Measurements from ENCODE around the gene PDZD4.

The PDZD4 gene

GRCh38 chrX:153871946-153872878 is 41.9 kb upstream of the PDZD4 start:
- peaks cover 2% of the 10 kb centered on the region for H3K4me1 ChIP-seq (ENCODE audit: control insufficient read depth, insufficient read depth, low read length)
- H3K9ac ChIP-seq (ENCODE audit: low read depth, low read length): no peak overlapping the region
- peaks cover 12% of the 10 kb centered on the region for H3K36me3 ChIP-seq (ENCODE audit: control insufficient read depth, insufficient read depth, low read length)
- H3K27me3 ChIP-seq (ENCODE audit: control insufficient read depth, insufficient read depth, low read length): no peaks in the 10 kb centered on the region
- no peak overlapping the region for H3K4me3 ChIP-seq (ENCODE audit: low read depth, low read length)
- no peaks in the 10 kb centered on the region for H3K9me3 ChIP-seq (ENCODE audit: control insufficient read depth, insufficient read depth, low read length)

- Histone ChIP-seq H3K9ac (ENCODE audit: low read depth, low read length) (no peak overlapping the region), H3K9me3 (ENCODE audit: control insufficient read depth, insufficient read depth, low read length) (no peaks in the 10 kb centered on the region), H3K27me3 (ENCODE audit: control insufficient read depth, insufficient read depth, low read length) (no peaks in the 10 kb centered on the region), H3K4me3 (ENCODE audit: low read depth, low read length) (no peak overlapping the region), H3K36me3 (ENCODE audit: control insufficient read depth, insufficient read depth, low read length) (peaks cover 17% of the 10 kb centered on the region), H3K4me1 (ENCODE audit: control insufficient read depth, insufficient read depth, low read length) (peaks cover 2% of the 10 kb centered on the region)
These were observed 41.1 kb upstream of the PDZD4 start for GRCh38 chrX:153871451-153871850.

GRCh38 chrX:153870791-153871360 is 40.5 kb upstream of the PDZD4 start:
- Histone ChIP-seq H3K9me3 (ENCODE audit: control insufficient read depth, insufficient read depth, low read length) (no peaks in the 10 kb centered on the region), H3K27me3 (ENCODE audit: control insufficient read depth, insufficient read depth, low read length) (no peaks in the 10 kb centered on the region), H3K4me3 (ENCODE audit: low read depth, low read length) (no peak overlapping the region), H3K36me3 (ENCODE audit: control insufficient read depth, insufficient read depth, low read length) (peaks cover 17% of the 10 kb centered on the region), H3K9ac (ENCODE audit: low read depth, low read length) (no peak overlapping the region), H3K4me1 (ENCODE audit: control insufficient read depth, insufficient read depth, low read length) (no peaks in the 10 kb centered on the region)

DNA sequence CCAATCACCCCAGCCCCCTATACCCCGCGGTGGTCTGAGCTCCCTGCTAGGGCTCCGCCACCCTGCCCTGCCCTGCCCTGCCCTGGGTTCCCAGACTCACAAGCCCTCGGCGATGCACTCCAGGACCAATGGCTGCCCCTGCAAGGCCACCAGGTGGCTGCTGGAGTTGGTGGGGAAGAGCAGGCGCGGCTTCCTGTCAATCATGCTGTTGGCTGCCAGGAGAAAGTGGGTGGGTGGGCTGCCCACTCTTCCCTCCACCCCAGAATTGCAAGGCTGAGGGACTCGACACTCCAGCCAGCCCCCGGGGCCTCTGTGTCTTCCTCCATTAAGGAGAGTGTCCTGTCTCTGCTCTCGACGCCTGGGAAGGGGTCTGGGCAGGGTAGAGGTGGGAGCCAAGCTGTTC is 39.9 kb upstream of the PDZD4 start:
- Histone ChIP-seq H3K4me3 (ENCODE audit: low read depth, low read length) (no peak overlapping the region), H3K9ac (ENCODE audit: low read depth, low read length) (no peak overlapping the region), H3K4me1 (ENCODE audit: control insufficient read depth, insufficient read depth, low read length) (no peaks in the 10 kb centered on the region), H3K9me3 (ENCODE audit: control insufficient read depth, insufficient read depth, low read length) (no peaks in the 10 kb centered on the region), H3K36me3 (ENCODE audit: control insufficient read depth, insufficient read depth, low read length) (peaks cover 17% of the 10 kb centered on the region), H3K27me3 (ENCODE audit: control insufficient read depth, insufficient read depth, low read length) (no peaks in the 10 kb centered on the region)

DNA sequence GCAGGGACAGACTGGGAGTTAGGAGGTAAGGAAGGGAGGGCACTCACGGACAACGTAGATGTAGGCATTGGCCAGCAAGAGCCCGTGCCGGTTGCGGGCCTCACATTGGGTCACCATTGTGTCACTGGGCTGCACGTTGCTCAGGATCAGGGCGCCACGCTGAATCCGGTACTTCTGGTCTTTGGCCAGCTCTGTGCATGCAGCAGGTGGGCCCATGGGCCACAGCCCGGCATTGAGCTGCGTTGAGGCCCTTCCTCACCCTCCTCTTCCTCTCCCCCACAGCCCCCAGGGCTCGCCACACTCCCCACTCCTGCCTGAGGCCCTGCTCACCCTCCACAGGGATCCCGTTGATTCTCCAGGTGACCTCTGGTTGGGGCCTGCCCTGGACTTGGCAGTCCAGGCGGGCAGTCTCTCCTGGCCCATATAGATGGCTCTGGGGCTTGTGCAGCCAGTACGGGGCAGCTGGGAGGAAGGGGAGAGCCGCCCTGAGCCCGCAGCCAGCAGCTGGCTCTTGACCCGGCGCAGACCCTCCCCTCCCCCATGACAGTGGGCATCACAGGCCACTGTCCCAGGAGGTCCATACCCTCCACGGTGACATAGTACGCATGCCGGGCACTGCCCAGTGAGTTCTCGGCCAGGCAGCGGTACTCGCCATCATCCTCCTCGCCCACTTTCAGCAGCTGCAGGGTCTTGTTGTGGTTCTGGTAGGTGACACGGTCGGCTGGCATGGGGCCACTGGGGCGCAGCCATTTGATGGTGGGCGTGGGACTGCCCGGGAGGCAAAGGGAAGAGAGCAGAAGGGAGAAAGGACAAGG is 39.3 kb upstream of the PDZD4 start:
- Histone ChIP-seq H3K9me3 (ENCODE audit: control insufficient read depth, insufficient read depth, low read length) (no peaks in the 10 kb centered on the region), H3K9ac (ENCODE audit: low read depth, low read length) (no peak overlapping the region), H3K4me3 (ENCODE audit: low read depth, low read length) (no peak overlapping the region), H3K27me3 (ENCODE audit: control insufficient read depth, insufficient read depth, low read length) (no peaks in the 10 kb centered on the region), H3K4me1 (ENCODE audit: control insufficient read depth, insufficient read depth, low read length) (no peaks in the 10 kb centered on the region), H3K36me3 (ENCODE audit: control insufficient read depth, insufficient read depth, low read length) (peaks cover 19% of the 10 kb centered on the region)

GRCh38 chrX:153868576-153869472 is 38.5 kb upstream of the PDZD4 start:
- no peak overlapping the region for H3K9ac ChIP-seq (ENCODE audit: low read depth, low read length)
- H3K27me3 ChIP-seq (ENCODE audit: control insufficient read depth, insufficient read depth, low read length): no peaks in the 10 kb centered on the region
- no peaks in the 10 kb centered on the region for H3K9me3 ChIP-seq (ENCODE audit: control insufficient read depth, insufficient read depth, low read length)
- H3K36me3 ChIP-seq (ENCODE audit: control insufficient read depth, insufficient read depth, low read length): peaks cover 24% of the 10 kb centered on the region
- H3K4me3 ChIP-seq (ENCODE audit: low read depth, low read length): no peak overlapping the region
- no peaks in the 10 kb centered on the region for H3K4me1 ChIP-seq (ENCODE audit: control insufficient read depth, insufficient read depth, low read length)

GRCh38 chrX:153867671-153868070 is 37.3 kb upstream of the PDZD4 start:
- H3K9me3 ChIP-seq (ENCODE audit: control insufficient read depth, insufficient read depth, low read length): no peaks in the 10 kb centered on the region
- no peaks in the 10 kb centered on the region for H3K4me1 ChIP-seq (ENCODE audit: control insufficient read depth, insufficient read depth, low read length)
- H3K27me3 ChIP-seq (ENCODE audit: control insufficient read depth, insufficient read depth, low read length): no peaks in the 10 kb centered on the region
- no peak overlapping the region for H3K4me3 ChIP-seq (ENCODE audit: low read depth, low read length)
- H3K9ac ChIP-seq (ENCODE audit: low read depth, low read length): no peak overlapping the region
- peaks cover 27% of the 10 kb centered on the region for H3K36me3 ChIP-seq (ENCODE audit: control insufficient read depth, insufficient read depth, low read length)

DNA sequence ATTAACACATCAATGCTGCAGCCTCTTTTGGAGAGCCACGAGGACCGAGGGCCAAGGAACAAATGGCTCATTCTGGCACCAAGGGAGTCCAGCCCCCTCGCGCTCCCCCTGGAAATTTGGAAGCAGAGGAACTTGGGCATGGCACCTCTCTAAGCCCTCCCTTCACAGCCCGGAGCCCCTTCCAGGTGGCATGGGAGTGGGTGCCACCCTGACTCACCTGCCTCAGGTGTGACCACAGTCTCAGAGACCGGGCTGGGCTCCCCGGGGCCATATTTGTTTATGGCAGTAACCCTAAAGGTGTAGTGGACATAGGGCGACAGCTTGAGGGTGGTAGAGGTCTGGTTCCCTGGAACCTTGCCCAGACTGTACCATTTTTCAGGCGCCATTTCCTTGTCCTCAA is 36.8 kb upstream of the PDZD4 start:
- Histone ChIP-seq H3K36me3 (ENCODE audit: control insufficient read depth, insufficient read depth, low read length) (peaks cover 24% of the 10 kb centered on the region), H3K4me3 (ENCODE audit: low read depth, low read length) (no peak overlapping the region), H3K27me3 (ENCODE audit: control insufficient read depth, insufficient read depth, low read length) (no peaks in the 10 kb centered on the region), H3K4me1 (ENCODE audit: control insufficient read depth, insufficient read depth, low read length) (no peaks in the 10 kb centered on the region), H3K9ac (ENCODE audit: low read depth, low read length) (no peak overlapping the region), H3K9me3 (ENCODE audit: control insufficient read depth, insufficient read depth, low read length) (no peaks in the 10 kb centered on the region)

GRCh38 chrX:153866302-153867019 is 36.1 kb upstream of the PDZD4 start:
- Histone ChIP-seq H3K9ac (ENCODE audit: low read depth, low read length) (no peak overlapping the region), H3K4me3 (ENCODE audit: low read depth, low read length) (no peak overlapping the region), H3K36me3 (ENCODE audit: control insufficient read depth, insufficient read depth, low read length) (peaks cover 23% of the 10 kb centered on the region), H3K4me1 (ENCODE audit: control insufficient read depth, insufficient read depth, low read length) (no peaks in the 10 kb centered on the region), H3K9me3 (ENCODE audit: control insufficient read depth, insufficient read depth, low read length) (no peaks in the 10 kb centered on the region), H3K27me3 (ENCODE audit: control insufficient read depth, insufficient read depth, low read length) (no peaks in the 10 kb centered on the region)

DNA sequence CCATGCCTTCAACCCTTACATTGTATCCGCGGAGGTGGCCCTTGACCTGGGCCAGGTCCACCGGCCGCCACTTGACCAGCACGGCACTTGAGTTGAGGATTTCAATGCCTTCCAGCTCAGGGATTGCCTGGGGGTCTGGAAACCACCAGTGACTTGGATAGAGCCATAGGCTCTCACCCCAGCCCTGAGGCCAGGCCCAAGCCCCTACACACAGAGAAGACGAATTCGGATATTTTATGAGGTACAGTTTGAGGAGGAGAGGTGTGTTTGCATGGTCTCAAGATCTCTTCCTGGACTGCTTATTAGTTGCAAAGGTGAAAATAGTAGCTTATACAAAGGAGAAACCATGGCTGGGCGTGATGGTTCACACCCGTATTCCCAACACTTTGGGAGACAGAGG is 35.3 kb upstream of the PDZD4 start:
- Histone ChIP-seq H3K27me3 (ENCODE audit: control insufficient read depth, insufficient read depth, low read length) (no peaks in the 10 kb centered on the region), H3K36me3 (ENCODE audit: control insufficient read depth, insufficient read depth, low read length) (peaks cover 25% of the 10 kb centered on the region)

GRCh38 chrX:153865321-153865580 is 34.9 kb upstream of the PDZD4 start:
- no peaks in the 10 kb centered on the region for H3K9me3 ChIP-seq (ENCODE audit: control insufficient read depth, insufficient read depth, low read length)

More for the DNA sequence above, 35.3 kb upstream of the PDZD4 start:
- H3K9ac ChIP-seq (ENCODE audit: low read depth, low read length): no peak overlapping the region
- no peaks in the 10 kb centered on the region for H3K9me3 ChIP-seq (ENCODE audit: control insufficient read depth, insufficient read depth, low read length)
- no peak overlapping the region for H3K4me3 ChIP-seq (ENCODE audit: low read depth, low read length)
- no peaks in the 10 kb centered on the region for H3K4me1 ChIP-seq (ENCODE audit: control insufficient read depth, insufficient read depth, low read length)

More at GRCh38 chrX:153865321-153865580, 34.9 kb upstream of the PDZD4 start:
- Histone ChIP-seq H3K36me3 (ENCODE audit: control insufficient read depth, insufficient read depth, low read length) (peaks cover 25% of the 10 kb centered on the region), H3K4me1 (ENCODE audit: control insufficient read depth, insufficient read depth, low read length) (no peaks in the 10 kb centered on the region), H3K27me3 (ENCODE audit: control insufficient read depth, insufficient read depth, low read length) (no peaks in the 10 kb centered on the region), H3K9ac (ENCODE audit: low read depth, low read length) (no peak overlapping the region), H3K4me3 (ENCODE audit: low read depth, low read length) (no peak overlapping the region)
